HG02943 (cell line): ENCODE data around the gene KLHDC10.
"Not testable (repeated sequence)": the region's sequence is repeated elsewhere in the genome, so short reads cannot be mapped to it uniquely, and the experiment has no call there.

Experiments
- ATAC-seq: cut with Tn5 transposase; IDR thresholded peaks from one replicate; pipeline ENCODE4 v1.9.1; 2021; ENCODE audit warnings: mild to moderate bottlenecking, low read depth, moderate library complexity; ENCODE audit not compliant: unreplicated experiment

Gene KLHDC10

DNA sequence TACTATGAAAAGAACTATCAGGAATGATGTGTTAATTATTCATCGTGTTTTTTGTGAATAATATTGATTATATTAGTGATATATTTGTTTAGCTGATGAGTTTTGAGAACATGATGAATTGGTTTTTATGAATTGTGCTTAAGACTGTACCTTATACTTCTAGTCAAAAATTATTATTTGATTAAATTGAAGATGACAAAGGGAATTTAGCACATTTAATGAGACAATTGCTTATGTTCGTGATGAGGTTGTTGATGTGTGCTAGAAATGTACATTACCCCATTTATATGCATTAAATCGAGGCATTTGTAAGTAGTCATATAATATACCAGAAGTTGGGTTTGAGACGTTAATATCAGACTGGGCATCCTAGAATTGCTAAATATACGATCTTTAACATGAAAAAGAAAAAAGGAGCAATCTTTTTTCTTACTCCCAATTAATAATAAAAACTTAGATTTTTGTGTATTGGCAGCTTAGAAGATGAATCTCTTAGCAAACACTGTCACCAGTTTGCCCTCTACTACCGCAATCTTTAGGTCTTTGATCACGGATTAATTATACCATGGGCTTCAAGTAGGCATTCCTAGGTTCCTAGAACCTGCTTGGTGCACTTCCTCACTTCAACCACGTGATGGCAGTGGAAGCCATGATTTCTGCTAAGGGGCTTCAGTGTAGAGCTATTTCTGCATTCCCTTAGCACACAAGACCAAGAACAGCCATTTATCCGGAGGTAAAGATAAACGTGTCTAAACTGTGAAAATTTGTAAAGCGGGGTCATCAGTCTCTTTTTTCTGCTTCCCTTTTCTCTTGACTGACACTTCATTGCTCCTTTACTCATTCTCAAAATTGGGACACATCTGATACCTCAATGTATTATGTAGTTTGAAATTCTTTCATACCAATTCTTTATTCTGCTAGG, 1.6 kb downstream of the KLHDC10 start:
- ATAC-seq: peak; percentile 39

DNA sequence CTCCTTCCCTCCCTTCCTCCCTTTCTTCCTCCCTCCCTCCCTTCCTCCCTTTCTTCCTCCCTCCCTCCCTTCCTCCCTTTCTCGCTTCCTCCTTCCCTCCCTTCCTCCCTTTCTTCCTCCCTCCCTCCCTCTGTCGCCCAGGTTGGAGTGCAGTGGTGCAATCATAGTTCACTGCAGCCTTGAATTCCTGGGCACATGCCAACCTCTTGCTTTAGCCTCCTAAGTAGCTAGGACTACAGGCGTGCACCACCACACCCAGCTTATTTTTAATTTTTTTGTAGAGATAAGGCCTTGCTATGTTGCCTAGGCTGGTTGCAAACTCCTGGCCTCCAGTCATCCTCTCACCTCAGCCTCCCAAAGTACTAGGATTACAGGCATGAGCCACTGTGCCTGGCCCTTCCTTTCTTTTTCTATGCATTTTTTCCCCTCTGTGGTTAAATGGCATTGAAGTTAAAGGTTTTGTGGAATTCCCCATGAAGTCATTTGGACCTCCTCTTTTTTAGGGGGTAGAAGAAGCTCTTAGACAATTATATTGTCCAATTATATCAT, 9.6 kb downstream of the KLHDC10 start:
- no peak for ATAC-seq

DNA sequence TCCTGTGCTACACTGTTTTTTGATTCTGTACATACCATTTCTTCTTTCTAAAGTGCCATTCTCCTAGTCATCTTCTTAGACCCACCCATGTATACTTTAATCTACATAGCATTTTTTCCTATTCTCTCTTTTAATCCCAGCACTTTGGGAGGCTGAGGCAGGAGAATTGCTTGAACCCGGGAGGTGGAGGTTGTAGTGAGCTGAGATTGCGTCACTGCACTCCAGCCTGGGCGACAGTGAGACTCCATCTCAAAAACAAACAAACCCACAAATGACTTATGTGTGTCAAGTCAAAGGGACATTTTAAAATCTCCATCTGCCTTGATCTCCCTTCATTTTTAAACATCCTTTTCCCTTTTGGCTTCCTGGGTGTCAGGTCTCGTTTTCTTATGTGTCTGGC, 13.2 kb downstream of the KLHDC10 start:
- ATAC-seq: not testable (repeated sequence)

DNA sequence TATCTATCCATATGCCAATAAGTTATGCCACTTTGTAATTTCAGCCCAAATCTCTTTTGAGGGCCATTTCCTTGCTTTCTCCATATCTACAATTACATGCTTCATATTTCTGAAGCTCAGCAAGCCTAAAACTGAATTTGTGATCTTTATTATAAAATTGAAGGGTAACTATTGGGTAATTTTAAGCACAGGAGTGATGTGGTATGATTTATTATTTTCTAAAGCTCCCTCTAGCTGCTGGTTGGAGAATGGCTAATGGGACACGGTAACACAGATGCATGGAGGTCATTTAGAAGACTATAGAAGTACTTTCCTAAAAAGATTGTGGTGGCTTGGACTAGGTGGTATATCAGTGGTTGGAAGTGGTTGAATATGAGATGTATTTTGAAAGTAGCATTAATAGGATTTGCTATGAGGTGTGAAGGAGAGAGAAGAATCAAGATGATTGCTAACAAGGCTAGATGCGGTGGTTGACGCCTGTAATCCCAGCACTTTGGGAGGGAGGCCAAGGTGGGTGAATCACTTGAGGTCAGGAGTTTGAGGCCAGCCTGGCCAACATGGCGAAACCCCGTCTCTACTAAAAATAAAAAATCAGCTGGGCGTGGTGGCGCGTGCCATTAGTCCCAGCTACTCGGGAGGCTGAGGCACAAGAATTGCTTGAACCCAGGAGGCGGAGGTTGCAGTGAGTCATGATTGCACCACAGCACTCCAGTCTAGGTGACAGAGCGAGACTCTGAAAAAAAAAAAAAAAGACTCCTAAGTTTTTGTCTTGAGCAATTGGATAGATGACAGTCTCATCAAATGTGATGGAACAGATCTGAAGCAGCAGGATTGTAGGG, 13.9 kb downstream of the KLHDC10 start:
- ATAC-seq: no peak

DNA sequence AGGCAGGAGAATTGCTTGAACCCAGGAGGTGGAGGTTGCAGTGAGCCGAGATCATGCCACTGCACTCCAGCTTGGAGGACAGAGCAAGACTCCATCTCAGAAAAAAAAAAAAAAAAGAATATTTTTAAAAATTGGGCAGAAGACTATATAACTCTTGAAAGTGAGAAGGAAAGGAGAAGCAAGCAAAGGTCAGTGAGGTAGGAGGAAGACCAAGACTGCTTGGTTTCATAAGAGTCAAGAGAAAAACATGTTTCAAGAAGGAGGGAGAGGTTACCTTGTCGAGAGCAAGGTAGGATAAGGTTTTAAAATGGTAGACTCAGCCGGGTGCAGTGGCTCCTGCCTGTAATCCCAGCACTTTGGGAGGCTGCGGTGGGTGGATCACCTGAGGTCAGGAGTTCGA, 14.9 kb downstream of the KLHDC10 start:
- not testable (repeated sequence) for ATAC-seq

DNA sequence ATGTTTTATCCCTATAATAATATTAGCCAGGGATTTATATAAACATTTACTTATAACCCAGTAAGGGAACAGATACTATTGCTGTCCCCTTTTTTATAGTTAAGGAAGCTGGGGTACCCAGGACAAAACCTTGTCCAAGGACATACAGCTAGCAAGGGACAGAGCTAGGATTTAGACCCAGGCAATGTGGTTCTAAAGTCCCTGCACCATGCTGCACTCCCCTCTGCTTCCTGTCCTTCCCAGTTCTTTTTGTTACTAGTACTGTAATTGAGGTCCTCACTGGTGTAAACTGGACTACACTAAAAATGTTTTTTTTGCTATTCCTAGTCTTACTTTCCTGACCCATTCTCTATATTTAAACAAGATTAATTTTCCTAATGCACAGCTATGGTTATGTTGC, 16.6 kb downstream of the KLHDC10 start:
- ATAC-seq: no peak

DNA sequence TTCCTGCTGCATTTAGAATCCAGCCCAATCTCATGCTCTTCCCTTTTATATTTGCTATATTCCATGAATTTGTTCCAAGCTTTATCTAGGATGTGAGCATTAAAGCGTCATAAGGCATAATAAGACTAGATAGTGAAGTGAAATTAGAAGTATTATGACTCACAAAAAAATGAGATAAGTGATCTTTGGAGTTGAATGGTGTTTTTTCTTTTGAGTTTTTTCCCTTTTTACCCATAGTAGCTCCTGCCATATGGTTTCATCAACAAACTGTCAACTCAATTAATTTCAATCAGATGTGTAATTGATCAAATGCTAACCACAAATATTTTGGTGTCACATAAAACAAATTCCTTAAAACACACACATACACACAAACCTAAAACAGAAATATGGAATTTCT, 17.0 kb downstream of the KLHDC10 start:
- no peak for ATAC-seq

DNA sequence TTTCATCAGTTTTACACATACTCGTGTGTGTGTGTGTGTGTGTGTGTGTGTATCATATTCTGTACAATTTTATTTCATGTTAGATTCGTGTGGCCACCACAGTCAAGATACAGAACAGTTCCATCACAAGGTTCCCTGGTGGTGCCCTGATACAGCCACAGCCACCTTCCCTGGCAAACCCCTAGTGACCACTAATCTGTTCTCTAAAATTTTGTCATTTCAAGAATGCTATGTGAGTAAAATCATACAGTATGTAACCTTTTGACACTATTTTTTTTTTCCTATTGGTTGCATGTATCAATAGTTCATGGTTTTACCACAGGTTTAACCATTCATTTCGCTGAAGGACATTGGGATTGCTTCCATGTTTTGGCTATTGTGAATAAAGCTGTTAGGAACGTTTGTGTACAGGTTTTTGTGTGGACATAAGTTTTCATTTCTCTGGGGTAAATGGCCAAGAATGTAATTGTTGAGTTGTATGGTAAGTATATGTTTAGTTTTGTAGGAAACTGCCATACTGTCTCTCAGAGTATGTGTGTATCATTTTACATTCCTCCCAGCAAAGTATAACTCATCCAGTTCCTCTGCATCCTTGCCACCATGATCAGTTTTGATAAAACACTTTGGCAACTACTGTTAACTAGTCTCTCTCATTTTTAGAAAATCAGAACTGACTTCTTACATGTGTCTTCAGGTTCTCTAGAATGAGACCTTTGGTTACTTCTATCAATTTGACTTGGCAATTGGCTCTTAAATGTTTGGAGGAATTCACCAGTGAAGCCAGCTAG, 20.6 kb downstream of the KLHDC10 start:
- no peak for ATAC-seq

DNA sequence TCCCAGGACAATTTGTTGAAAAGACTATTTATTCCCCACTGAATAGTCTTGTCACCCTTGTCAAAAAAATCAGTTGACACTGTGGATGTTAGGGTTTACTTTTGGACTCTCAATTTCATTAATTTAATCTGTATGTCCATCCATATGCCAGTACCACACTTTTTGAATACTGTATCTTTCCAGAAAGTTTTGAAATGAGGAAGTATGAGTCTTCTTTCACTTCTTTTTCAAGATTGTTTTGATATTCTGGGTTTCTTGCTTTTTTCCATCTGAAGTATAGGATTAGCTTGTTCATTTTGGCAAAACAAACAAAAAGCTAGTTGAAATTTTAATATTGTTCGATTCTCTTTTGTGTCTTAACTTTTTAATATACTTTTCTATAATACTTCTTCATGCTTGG, 21.7 kb downstream of the KLHDC10 start:
- ATAC-seq: no peak

DNA sequence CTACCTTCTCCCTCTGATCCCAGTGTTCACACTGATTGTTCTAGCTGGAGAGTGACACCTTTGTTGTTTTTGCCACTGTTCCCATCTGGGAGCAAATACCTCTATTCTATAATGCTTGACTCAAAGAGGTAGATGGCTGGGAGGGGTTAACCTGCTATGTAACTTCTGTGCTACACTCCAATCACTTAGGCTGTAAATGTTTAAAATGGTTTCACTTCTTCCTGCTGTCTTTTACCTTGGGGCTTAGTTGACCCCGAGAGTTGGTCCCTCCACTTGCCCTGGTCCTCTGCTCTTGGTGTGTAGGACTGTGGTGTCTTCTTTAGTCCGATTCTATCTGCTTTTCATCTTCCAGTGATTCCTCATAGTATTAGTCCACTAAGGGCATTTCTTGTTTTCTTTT, 22.3 kb downstream of the KLHDC10 start:
- no peak for ATAC-seq

DNA sequence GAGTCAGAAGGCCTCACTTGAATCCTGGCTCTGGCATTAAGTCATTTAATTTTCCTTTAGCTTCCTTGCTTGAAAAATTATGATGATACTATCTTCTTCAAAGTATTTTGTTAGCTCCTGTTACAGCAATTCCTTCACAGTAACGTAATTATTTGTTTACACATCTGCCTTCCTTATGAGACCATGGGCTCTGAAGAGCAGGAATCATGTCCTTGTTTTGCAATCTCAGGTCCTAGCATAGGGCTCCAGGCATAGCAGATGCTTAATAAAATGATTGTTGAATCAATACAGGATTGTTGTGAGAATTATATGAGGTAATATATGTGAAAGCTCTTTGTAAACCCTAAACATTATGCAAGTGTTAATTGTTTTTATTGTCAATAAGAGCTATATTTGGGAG, 25.5 kb downstream of the KLHDC10 start:
- no peak for ATAC-seq

DNA sequence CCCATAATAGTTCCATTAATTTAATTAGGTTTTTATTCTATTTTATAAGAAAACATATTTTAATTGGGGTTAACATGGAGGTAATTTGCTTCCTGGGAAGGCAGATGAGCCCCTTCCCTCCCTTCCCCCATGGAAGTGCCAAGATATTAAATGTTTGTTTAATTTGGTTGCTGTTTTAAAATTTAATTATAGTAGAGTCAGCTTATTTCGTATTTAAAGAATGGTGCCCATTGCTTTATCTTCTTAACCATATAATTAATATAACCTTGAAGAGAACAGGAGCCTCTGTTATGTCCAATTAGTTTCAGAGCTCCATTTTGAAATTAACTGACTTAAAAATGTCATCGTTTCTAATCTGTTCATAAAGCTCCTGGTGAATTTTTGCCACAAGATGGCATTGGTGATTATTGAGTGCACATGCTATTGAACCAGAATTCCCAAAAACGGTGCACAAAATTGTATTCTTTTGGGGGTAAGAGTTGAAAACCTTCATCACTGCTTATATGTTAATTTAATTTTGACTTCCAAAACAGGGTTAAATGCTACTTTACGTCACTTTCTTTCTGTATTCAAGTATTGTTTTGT, 26.0 kb downstream of the KLHDC10 start:
- ATAC-seq: no peak

DNA sequence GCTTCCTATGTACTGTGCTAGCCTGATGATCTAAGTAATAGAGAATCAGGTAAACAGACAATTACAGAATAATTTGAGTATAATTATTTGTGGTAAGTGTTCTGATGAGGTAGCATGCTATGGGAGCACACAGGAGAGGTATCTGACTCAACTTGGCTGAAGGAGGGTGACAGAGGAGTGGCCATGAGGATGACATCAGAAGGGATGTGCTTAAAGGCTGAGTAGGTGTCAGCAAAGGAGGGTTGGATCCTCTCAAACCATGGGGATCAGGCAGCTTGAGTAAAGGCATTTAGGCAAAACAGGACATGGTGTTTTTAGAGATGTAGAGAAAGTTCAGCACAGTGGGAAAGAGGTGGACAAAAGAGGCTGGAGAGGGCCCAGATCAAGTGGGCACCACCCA, 29.0 kb downstream of the KLHDC10 start:
- no peak for ATAC-seq

DNA sequence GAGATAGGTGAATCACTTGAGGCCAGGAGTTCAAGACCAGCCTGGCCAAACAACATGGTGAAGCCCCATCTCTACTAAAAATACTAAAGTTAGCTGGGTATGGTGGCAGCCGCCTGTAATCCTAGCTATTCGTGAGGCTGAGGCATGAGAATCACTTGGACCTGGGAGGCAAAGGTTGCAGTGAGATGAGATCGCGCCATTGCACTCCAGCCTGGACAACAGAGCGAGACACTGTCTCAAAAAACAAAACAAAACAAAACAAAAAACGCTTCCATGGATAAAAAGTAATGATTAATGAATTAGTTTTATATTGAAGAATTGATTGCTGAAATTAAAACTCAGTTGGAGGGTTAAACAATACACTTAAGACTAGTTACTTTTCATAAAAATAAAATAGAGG, 32.3 kb downstream of the KLHDC10 start:
- no peak for ATAC-seq

DNA sequence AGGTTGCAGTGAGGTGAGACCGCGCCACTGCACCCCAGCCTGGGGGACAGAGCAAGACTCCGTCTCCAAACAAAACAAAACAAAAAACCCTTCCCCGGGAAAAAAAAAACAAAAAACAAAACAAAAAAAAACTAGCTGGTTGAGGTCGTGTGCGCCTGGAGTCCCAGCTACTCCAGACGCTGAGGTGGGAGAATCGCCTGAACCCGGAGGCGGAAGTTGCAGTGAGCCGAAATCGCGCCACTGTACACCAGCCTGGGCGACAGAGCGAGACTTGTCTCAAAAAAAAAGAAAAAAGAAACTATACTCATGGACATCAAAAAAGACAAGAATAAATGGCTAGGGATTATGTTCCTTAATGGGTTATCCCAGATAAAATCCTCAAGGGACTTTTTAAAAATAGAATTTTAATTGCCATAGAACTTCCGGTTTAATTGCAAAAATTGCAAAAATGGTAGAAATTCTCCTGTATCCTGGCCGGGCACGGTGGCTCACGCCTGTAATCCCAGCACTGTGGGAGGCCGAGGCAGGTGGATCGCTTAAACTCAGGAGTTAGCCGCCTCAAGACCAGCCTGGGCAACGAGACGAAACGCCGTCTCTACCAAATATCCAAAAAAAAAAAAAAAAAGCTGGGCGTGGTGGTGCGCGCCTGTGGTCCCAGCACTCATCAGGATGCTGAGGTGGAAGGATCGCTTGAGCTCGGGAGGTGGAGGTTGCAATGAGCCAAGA, 37.8 kb downstream of the KLHDC10 start:
- ATAC-seq: no peak

DNA sequence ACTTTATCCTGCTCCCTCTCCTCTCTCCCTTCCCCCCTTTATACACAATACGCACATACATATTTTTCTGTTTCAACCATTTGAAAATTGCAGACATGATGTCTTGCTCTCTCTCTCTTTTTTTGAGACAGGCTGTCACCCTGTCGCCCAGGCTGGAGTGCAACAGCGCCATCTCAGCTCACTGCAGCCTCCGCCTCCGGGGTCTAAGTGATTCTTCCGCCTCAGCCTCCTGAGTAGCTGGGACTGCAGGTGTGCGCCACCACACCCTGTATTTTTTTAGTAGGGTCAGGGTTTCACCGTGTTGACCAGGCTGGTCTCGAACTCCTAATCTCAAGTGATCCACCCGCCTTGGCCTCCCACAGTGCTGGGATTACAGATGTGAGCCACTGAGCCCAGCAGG, 38.5 kb downstream of the KLHDC10 start:
- no peak for ATAC-seq

DNA sequence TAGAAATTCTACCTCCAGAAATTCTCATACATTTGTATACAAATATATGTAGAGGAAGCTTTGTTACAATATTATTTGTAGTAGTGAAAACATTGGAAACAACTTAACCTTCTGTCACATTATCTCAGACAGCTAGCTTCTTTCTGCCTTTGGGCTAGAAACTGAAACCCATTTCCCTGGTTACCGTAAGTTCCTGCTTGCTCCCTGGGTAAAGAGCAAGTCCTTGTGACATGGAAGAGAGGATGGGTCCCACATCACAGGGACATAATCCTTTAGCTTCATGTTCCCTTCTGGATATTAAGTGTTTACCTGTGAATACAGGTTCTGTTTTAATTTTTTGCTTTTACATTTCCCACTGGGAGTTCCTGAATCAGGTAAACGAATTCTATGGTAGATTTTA, 41.8 kb downstream of the KLHDC10 start:
- no peak for ATAC-seq

DNA sequence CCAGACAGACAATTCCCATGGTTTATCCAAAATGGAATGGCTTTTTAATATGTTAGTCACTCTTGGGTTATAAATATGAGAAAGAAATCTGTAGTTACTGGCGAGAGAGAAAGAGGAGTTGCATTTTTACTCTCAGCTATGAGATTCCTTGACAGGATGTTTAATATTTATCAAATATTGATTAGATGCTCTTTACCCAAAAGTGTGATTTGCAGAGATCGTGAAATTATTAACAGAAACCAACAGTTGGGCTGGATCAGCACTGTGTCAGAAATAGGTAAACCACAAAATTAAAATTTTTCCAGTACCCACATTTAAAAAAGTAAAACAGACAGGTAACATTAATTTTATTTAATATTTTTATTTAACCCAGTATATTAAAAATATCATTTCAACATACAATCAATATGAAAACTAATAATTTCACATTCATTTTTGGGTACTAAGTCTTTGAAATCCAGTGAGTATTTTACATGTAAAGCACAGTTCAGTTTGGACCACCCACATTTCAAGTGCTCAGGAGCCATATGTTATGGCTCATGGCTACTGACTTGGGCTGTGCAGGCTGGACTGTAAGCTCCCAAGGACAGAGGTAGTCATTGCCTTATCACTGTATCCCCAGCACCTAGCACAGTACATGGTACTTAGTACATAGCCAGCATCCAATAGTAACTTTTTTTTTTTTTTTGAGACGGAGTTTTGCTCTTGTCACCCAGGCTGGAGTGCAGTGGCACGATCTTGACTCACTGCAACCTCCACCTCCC, 42.5 kb downstream of the KLHDC10 start:
- ATAC-seq: no peak

DNA sequence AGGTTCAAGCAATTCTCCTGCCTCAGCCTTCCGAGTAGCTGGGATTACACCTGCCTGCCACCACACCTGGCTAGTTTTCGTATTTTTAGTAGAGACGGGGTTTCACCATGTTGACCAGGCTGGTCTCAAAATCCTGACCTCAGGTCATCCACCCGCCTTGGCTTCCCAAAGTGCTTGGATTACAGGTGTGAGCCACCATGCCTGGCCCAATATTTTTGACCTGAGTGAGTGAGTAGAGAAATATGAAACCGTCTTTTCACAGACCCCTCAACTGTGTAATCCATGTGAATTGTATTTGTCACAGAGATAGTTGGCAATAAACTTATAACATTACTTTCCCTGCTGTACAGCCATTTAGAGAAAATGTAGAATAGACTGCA, 43.1 kb downstream of the KLHDC10 start:
- not testable (repeated sequence) for ATAC-seq
